ENCODE data around the gene SESN1.

The SESN1 gene

GRCh38 chr6:109095036-109095834 lies 589 bp upstream of the SESN1 start, which contains the start of gene CEP57L1:
Gene CEP57L1 (plus strand): TSS chr6:109095507. CDS start chr6:109145222, 49,715 bp downstream.
- ATAC-seq (ENCODE audit: low read depth) (peak; percentile 59), DNase-seq (ENCODE audit: low spot score) (peak; percentile 91)
- no peaks in the 10 kb centered on the region for H3K4me1 ChIP-seq (ENCODE audit: insufficient read depth, poor library complexity, severe bottlenecking)
- TF ChIP-seq, protein P1, sequence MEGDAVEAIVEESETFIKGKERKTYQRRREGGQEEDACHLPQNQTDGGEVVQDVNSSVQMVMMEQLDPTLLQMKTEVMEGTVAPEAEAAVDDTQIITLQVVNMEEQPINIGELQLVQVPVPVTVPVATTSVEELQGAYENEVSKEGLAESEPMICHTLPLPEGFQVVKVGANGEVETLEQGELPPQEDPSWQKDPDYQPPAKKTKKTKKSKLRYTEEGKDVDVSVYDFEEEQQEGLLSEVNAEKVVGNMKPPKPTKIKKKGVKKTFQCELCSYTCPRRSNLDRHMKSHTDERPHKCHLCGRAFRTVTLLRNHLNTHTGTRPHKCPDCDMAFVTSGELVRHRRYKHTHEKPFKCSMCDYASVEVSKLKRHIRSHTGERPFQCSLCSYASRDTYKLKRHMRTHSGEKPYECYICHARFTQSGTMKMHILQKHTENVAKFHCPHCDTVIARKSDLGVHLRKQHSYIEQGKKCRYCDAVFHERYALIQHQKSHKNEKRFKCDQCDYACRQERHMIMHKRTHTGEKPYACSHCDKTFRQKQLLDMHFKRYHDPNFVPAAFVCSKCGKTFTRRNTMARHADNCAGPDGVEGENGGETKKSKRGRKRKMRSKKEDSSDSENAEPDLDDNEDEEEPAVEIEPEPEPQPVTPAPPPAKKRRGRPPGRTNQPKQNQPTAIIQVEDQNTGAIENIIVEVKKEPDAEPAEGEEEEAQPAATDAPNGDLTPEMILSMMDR (IDR thresholded peaks at IDR 0.05; ENCODE audit: poor library complexity, severe bottlenecking), result peak; percentile 17
- H3K36me3 ChIP-seq (ENCODE audit: low read depth), result peaks cover 4% of the 10 kb centered on the region; the same call in 1 of the 2 replicates
- H3K9me3 ChIP-seq (ENCODE audit: severe bottlenecking), result no peaks in the 10 kb centered on the region
- no peaks in the 10 kb centered on the region for H3K27me3 ChIP-seq (ENCODE audit: insufficient read depth, poor library complexity, severe bottlenecking)
- peak within 1 kb of the TSS; percentile 67 for H3K4me3 ChIP-seq (ENCODE audit: severe bottlenecking)
- H3K27ac ChIP-seq (ENCODE audit: poor library complexity, severe bottlenecking), result peak within 1 kb of the TSS; percentile 69

DNA sequence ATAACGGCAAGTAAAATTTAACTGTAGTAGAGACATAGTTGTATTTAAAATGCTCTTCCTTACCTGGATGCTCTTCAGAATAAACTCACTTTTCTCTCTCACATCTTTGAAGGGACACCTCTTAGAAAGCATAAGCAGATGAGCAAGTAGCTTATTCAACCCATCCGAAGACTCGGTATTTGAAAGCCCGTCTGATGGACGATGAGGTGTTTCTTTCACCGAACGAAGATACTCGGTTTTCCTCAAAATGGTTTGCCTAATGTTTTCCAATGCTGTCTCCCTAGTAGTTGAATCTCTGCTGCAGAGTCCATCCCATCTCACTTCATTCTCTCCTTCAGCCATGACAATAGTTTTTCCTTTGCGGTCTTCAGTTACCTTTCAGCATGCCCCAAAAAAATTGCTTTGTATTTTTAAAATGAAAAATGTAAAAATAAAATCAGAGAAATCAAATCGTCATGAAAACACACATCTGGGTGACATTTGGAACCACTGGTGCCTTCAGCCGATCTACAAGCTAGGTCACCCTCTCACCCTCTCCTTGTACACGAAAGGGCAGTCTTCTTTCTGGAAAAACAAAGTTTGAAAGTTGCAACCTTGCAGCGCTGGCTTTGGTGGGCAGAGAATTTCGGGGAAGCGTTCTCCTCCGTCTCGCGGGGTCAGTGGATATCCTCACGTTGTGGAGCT lies 772 bp downstream of the SESN1 start:
- TF ChIP-seq, protein P1 (IDR thresholded peaks at IDR 0.05; ENCODE audit: poor library complexity, severe bottlenecking), result no peak
- Histone ChIP-seq H3K9me3 (ENCODE audit: severe bottlenecking) (no peaks in the 10 kb centered on the region), H3K4me3 (ENCODE audit: severe bottlenecking) (peak overlapping the region; percentile 67), H3K36me3 (ENCODE audit: low read depth) (no peaks in the 10 kb centered on the region), H3K27me3 (ENCODE audit: insufficient read depth, poor library complexity, severe bottlenecking) (no peaks in the 10 kb centered on the region), H3K27ac (ENCODE audit: poor library complexity, severe bottlenecking) (peak overlapping the region; percentile 69), H3K4me1 (ENCODE audit: insufficient read depth, poor library complexity, severe bottlenecking) (no peaks in the 10 kb centered on the region)
- no peak; the same call in 2 of the 3 replicates for ATAC-seq (ENCODE audit: low read depth)
- DNase-seq (ENCODE audit: low spot score), result no peak

DNA sequence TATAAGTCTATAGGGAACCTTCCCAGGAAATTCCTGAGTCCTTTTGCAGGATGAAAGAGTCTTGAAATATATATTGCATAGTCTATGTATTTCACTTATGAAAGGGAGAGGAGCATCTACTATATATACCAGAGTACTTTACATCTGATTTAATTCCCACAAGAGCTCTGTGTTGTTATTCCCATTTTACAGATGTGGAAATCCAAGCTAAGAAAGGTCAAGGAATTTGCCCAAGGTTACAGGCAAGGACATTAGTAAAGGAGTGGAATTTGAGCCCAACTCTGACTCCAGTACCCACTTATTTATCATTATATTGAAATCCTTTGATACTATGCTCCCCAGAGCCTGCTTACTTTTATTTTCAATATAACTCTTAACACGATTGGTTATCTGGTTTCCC lies 2.6 kb downstream of the SESN1 start:
- no peaks in the 10 kb centered on the region for H3K4me1 ChIP-seq (ENCODE audit: insufficient read depth, poor library complexity, severe bottlenecking)
- no peak overlapping the region for H3K4me3 ChIP-seq (ENCODE audit: severe bottlenecking)
- no peak for ATAC-seq (ENCODE audit: low read depth)
- H3K27ac ChIP-seq (ENCODE audit: poor library complexity, severe bottlenecking), result no peak overlapping the region
- DNase-seq (ENCODE audit: low spot score), result no peak
- no peaks in the 10 kb centered on the region for H3K27me3 ChIP-seq (ENCODE audit: insufficient read depth, poor library complexity, severe bottlenecking)
- H3K9me3 ChIP-seq (ENCODE audit: severe bottlenecking), result no peaks in the 10 kb centered on the region
- TF ChIP-seq, protein P1 (IDR thresholded peaks at IDR 0.05; ENCODE audit: poor library complexity, severe bottlenecking), result no peak
- H3K36me3 ChIP-seq (ENCODE audit: low read depth), result no peaks in the 10 kb centered on the region

- H3K27ac ChIP-seq (ENCODE audit: poor library complexity, severe bottlenecking), result no peak overlapping the region
- TF ChIP-seq, protein P1 (IDR thresholded peaks at IDR 0.05; ENCODE audit: poor library complexity, severe bottlenecking), result no peak
- no peak overlapping the region for H3K4me3 ChIP-seq (ENCODE audit: severe bottlenecking)
- no peaks in the 10 kb centered on the region for H3K36me3 ChIP-seq (ENCODE audit: low read depth)
- DNase-seq (ENCODE audit: low spot score), result no peak
- H3K9me3 ChIP-seq (ENCODE audit: severe bottlenecking), result no peaks in the 10 kb centered on the region
- no peak for ATAC-seq (ENCODE audit: low read depth)
- H3K4me1 ChIP-seq (ENCODE audit: insufficient read depth, poor library complexity, severe bottlenecking), result no peaks in the 10 kb centered on the region
- H3K27me3 ChIP-seq (ENCODE audit: insufficient read depth, poor library complexity, severe bottlenecking), result no peaks in the 10 kb centered on the region
Observed at GRCh38 chr6:109091314-109092024, 3.2 kb downstream of the SESN1 start.

All from RWPE2 (cell line).